ENCODE measurements around the gene CACHD1. TPM values are rescaled to one million over a fixed set of nuclear protein-coding genes. Genes with fewer than 3 reads are reported as not detected.

Gene CACHD1
- total and polyA plus RNA-seq, 9 of the 15 experiments (the other 6 are each of a cell fraction or from before 2014, with no cell fraction given) = 0.07 TPM; not detected in 8

GRCh38 chr1:64727861-64728260, 257.9 kb downstream of the CACHD1 start (continued):
- TF ChIP-seq, protein P1, sequence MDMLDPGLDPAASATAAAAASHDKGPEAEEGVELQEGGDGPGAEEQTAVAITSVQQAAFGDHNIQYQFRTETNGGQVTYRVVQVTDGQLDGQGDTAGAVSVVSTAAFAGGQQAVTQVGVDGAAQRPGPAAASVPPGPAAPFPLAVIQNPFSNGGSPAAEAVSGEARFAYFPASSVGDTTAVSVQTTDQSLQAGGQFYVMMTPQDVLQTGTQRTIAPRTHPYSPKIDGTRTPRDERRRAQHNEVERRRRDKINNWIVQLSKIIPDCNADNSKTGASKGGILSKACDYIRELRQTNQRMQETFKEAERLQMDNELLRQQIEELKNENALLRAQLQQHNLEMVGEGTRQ (CRISPR knock-in tag; IDR thresholded peaks at IDR 0.05) = no peak
- TF ChIP-seq, protein P2, sequence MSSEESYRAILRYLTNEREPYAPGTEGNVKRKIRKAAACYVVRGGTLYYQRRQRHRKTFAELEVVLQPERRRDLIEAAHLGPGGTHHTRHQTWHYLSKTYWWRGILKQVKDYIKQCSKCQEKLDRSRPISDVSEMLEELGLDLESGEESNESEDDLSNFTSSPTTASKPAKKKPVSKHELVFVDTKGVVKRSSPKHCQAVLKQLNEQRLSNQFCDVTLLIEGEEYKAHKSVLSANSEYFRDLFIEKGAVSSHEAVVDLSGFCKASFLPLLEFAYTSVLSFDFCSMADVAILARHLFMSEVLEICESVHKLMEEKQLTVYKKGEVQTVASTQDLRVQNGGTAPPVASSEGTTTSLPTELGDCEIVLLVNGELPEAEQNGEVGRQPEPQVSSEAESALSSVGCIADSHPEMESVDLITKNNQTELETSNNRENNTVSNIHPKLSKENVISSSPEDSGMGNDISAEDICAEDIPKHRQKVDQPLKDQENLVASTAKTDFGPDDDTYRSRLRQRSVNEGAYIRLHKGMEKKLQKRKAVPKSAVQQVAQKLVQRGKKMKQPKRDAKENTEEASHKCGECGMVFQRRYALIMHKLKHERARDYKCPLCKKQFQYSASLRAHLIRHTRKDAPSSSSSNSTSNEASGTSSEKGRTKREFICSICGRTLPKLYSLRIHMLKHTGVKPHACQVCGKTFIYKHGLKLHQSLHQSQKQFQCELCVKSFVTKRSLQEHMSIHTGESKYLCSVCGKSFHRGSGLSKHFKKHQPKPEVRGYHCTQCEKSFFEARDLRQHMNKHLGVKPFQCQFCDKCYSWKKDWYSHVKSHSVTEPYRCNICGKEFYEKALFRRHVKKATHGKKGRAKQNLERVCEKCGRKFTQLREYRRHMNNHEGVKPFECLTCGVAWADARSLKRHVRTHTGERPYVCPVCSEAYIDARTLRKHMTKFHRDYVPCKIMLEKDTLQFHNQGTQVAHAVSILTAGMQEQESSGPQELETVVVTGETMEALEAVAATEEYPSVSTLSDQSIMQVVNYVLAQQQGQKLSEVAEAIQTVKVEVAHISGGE (CRISPR knock-in tag; IDR thresholded peaks at IDR 0.05) = no peak
- TF ChIP-seq GABPB2 (CRISPR knock-in tag; conservative IDR thresholded peaks at IDR 0.05) (no peak), MNT (conservative IDR thresholded peaks at IDR 0.05) (no peak), KAT2B (IDR thresholded peaks at IDR 0.05; ENCODE audit: low read depth, low read length) (no peak), KLF10 (CRISPR knock-in tag; IDR thresholded peaks at IDR 0.05) (no peak), SMAD1 (IDR thresholded peaks at IDR 0.05; ENCODE audit: low read depth, low read length, partially characterized antibody) (no peak)

Measured in K562 (cell line).